GM20000 (cell line): ENCODE measurements around the gene KCNMA1.
"Not testable (repeated sequence)": the region's sequence is repeated elsewhere in the genome, so short reads cannot be mapped to it uniquely, and the experiment has no call there.

Source experiments
- DNase-seq: peaks from one replicate; pipeline ENCODE4 v3.0.0; 2012; ENCODE audit warnings: low spot score
- TF ChIP-seq, protein P1 (sequence below): IDR thresholded peaks from 2 replicates; pipeline ENCODE4 v1.5.1; 2012; ENCODE audit warnings: mild to moderate bottlenecking, control low read depth; ENCODE audit errors: extremely low read depth, missing control alignments

The KCNMA1 gene

DNA sequence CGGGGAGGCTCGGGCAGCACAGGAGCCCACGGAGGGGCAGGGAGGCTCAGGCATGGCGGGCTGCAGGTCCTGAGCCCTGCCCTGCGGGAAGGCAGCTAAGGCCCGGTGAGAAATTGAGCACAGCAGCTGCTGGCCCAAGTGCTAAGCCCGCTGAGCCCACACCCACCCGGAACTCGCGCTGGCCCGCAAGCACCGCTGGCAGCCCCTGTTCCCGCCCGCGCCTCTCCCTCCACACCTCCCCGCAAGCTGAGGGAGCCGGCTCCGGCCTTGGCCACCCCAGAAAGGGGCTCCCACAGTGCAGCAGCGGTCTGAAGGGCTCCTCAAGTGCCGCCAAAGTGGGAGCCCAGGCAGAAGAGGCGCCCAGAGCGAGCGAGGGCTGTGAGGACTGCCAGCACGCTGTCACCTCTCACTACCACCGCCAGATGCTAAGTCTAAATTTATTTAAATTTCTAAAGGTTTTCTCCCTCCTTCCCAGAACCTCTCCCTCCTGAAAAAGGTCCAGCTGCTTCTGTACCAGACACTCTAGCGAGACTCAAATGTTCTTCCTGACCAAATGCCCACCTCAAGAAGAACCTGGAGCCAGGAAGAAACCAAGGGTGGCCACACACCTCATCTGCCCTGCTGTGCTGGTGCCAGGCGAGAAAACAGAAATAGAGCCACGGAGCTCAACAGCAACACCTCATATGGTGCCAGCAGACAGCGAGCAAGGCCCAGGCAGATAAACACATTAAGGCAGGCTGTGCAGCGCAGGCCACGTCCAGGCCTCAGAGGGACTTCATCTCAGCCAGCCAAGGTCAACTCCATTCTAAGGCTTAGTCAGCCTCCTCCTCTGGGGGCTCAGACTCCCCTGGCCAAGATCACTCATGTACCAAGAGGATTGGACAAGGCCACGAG is 47.0 kb downstream of the KCNMA1 start:
- no peak for DNase-seq
- TF ChIP-seq, protein P1, sequence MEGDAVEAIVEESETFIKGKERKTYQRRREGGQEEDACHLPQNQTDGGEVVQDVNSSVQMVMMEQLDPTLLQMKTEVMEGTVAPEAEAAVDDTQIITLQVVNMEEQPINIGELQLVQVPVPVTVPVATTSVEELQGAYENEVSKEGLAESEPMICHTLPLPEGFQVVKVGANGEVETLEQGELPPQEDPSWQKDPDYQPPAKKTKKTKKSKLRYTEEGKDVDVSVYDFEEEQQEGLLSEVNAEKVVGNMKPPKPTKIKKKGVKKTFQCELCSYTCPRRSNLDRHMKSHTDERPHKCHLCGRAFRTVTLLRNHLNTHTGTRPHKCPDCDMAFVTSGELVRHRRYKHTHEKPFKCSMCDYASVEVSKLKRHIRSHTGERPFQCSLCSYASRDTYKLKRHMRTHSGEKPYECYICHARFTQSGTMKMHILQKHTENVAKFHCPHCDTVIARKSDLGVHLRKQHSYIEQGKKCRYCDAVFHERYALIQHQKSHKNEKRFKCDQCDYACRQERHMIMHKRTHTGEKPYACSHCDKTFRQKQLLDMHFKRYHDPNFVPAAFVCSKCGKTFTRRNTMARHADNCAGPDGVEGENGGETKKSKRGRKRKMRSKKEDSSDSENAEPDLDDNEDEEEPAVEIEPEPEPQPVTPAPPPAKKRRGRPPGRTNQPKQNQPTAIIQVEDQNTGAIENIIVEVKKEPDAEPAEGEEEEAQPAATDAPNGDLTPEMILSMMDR = no peak

DNA sequence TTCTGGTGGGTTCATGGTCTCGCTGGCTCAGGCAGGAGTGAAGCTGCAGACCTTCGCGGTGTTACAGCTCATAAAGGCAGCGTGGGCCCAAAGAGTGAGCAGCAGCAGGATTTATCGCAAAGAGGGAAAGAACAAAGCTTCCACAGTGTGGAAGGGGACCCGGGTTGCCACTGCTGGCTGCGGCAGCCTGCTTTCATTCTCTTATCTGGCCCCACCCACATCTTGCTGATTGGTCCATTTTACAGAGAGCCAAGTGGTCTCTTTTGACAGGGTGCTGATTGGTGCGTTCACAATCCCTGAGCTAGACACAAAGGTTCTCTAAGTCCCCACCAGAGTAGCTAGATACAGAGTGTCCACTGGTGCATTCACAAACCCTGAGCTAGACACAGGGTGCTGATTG is 47.9 kb downstream of the KCNMA1 start:
- DNase-seq = not testable (repeated sequence)

DNA sequence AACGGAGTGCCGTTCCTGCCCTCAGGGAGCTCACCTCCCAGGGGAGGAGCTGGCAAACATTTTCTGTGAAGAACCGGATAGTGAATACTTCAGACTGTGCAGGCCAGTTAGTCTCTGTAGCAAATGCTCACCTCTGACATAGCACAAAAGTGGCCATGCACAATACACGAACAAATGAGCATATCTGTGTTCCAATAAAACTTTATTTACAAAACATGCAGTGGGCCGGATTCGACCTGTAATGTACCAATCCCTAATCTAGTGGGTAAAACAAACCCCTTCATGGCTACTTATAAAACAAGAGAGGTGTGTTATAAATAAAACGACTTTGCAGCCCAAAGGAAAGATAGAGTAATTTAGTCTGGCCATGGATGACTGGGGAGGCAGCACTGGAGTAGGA is 48.7 kb downstream of the KCNMA1 start:
- TF ChIP-seq, protein P1 = no peak
- DNase-seq = no peak

DNA sequence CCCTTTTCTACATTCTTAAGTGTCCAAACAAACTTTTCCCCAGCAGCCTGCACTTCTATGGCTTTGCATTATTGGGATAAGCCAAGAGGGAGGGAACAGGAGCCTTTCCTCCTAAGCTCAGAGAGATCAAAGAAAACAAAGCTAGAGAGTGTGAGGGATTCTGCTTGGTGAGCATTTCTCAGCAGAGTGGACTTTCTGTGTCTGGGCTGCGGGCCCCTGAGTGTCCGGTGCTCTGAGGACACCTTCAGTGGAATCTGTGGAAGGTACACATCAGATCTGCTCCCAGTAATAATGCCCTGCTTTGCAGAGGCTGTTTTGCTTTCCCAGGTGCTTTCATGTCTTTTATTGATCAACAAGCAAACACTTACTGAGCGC is 50.2 kb downstream of the KCNMA1 start:
- TF ChIP-seq, protein P1 = no peak
- DNase-seq = no peak

DNA sequence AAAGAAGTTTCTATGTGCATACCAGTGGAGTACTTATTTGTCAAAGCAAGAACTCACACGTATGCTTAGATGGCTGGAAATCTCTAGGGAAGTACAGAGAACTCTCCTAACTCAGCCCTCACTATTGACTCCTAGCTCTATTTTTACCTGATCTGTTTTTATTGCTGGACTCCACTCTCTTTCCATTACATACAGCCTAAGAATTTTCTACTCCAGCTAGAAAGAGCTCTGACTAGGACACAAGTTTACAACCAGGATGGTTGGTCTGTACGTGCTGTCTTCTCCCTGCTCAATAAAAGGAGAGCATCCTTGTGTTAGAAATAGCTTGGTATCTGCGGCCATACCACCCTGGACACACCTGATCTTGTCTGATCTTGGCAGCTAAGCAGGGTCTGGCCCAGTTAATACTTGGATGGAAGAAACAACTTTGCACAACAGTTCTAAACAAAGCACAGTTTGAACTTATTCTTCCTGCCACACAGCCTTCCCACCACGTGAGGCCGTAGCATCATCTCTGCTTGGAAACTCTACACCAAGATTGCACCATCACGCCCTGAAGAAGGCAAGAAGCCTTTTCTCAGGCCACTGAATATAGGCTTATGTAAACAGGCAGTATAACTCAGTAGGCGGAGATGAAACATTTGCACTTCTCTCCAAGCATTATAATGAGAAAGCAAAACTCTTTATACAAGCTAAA is 50.7 kb downstream of the KCNMA1 start:
- TF ChIP-seq, protein P1 = no peak
- no peak for DNase-seq

DNA sequence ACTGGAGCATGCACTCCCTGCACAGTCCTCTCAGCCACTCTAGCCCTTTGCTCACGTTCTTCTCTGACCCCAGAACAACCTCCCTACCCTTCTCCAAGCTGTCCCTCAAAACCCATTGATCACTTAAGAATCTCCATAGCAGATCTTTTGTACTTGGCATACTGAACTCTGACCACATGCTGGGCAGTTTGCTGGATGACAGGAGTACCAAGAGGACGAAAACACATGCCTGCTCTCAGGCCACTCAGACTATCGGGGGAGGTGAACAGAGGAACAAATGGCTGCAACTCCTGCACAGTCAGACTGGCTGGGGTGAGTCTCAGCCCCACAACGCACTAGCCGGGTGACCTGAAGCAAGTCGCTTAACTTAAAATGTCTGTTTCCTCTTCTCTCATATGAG is 52.7 kb downstream of the KCNMA1 start:
- DNase-seq = no peak
- TF ChIP-seq, protein P1 = no peak

DNA sequence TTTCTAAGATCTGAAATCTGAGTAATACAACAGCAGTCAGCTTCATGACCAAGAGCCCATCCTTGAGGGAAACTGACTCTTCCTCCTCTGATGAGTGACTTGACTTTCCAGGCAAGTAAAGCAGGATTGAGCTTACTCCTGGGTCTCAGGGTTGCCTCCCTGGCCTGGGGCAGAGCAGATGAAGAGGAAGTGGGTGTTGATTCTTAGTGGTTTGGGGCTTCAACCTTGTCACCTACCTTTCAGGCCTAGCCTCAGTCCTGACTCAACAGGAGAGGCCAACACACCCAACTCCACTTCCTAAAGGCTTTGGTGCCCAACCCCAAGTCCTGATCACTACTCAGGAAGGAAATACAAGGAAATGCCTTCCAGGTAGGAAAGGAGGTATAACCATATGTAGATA is 54.1 kb downstream of the KCNMA1 start:
- TF ChIP-seq, protein P1 = no peak
- DNase-seq = no peak
